NB4 (cell line): ENCODE results near the gene RNF44.

ENCODE experiments used
- CTCF ChIP-seq: IDR thresholded peaks from one replicate; pipeline ENCODE4 v1.5.1; 2012; ENCODE audit warnings: low read depth, low read length
- MYC ChIP-seq: IDR thresholded peaks from 2 replicates; pipeline ENCODE4 v1.6.1; 2011; ENCODE audit warnings: low read depth, low read length
- POLR2A ChIP-seq: IDR thresholded peaks from 2 replicates; pipeline ENCODE4 v1.6.1; 2011; ENCODE audit warnings: mild to moderate bottlenecking; ENCODE audit not compliant: insufficient read length; ENCODE audit errors: extremely low read depth

GRCh38 chr5:176575066-176575465 lies 37.9 kb upstream of the RNF44 start:
- no peak for TF ChIP-seq POLR2A
- TF ChIP-seq CTCF, result no peak
- no peak for TF ChIP-seq MYC
